K562 (cell line): ENCODE results near the gene RORB. TPM values are rescaled to one million over a fixed set of nuclear protein-coding genes. Genes with fewer than 3 reads are reported as not detected.

Experiments
- ATAC-seq: fragments of 200-7000 bp; cut with Tn5 transposase; 3 replicates; pipeline ENCODE4 v1.9.1; 2020; ENCODE audit warnings: moderate library complexity
- BruUV-seq: library from RNA; stranded (reverse); fragments of 400-500 nt; replicated peaks from 2 replicates; lab custom pipeline; 2021; lab: Mats Ljungman, UMichigan
- CTCF ChIA-PET: fragments of 300-600 bp; formaldehyde crosslinking; extraction: SDS; loops from one replicate; lab custom pipeline; 2021; ENCODE audit warnings: low intra/inter-chr PET ratio; lab: Yijun Ruan, JAX
- POLR2A ChIA-PET: fragments of 300-600, 350-650 bp; sonication (Branson Sonifier 250); formaldehyde crosslinking; extraction: SDS; loops from one replicate; lab custom pipeline; 2021; ENCODE audit warnings: antibody characterized with exemption, inconsistent platforms; lab: Yijun Ruan, JAX
- DNase-seq, 4 experiments: peaks; one replicate each; pipeline versions ENCODE4 v3.0.0 to v3.0.0-alpha.2; 2011 to 2018; ENCODE audit warnings: low spot score in 3 of 4, mixed read lengths in 3 of 4; ENCODE audit errors: extremely low read depth in 1 of 4
- FAIRE-seq: peaks from 2 replicates; lab custom pipeline; 2011; peaks lifted over from hg19 to GRCh38; lab: Jason Lieb, UNC
- H2AFZ ChIP-seq: 2 replicates; pipeline ENCODE4 v1.6.0; 2011; ENCODE audit warnings: low read depth, low read length, control low read depth, inconsistent platforms
- H3K27ac ChIP-seq: fragments of 200-600 bp; 3 replicates; pipeline ENCODE4 v1.8.0; 2011; ENCODE audit warnings: low read depth, mild to moderate bottlenecking, control low read depth, inconsistent platforms, low read length, moderate library complexity, mixed read lengths; ENCODE audit errors: extremely low read depth
- H3K27me3 ChIP-seq, 2 experiments: fragments of 300-600 bp in 1 of 2; 2 replicates in 1 of 2; 3 replicates in 1 of 2; pipeline versions ENCODE4 v1.6.0 to v1.8.0; 2011; ENCODE audit warnings: inconsistent platforms in 2 of 2, low read length in 2 of 2, mild to moderate bottlenecking in 1 of 2, mixed read lengths in 1 of 2, moderate library complexity in 1 of 2; ENCODE audit not compliant: control insufficient read depth in 2 of 2, insufficient read depth in 2 of 2
- H3K36me3 ChIP-seq: fragments of 300-600 bp; 3 replicates; pipeline ENCODE4 v1.8.0; 2011; ENCODE audit warnings: mild to moderate bottlenecking, low read length, inconsistent platforms; ENCODE audit not compliant: control insufficient read depth, insufficient read depth
- H3K4me1 ChIP-seq, 2 experiments: fragments of 200-600 bp in 1 of 2; replicated peaks in 1 of 2; 2 replicates in 1 of 2; 3 replicates in 1 of 2; pipeline versions ENCODE4 v1.5.1 to v1.8.0; 2011; ENCODE audit warnings: inconsistent platforms in 2 of 2, low read length in 2 of 2, mild to moderate bottlenecking in 1 of 2, mixed read lengths in 1 of 2, moderate library complexity in 1 of 2; ENCODE audit not compliant: control insufficient read depth in 2 of 2, insufficient read depth in 2 of 2
- H3K4me2 ChIP-seq: 2 replicates; pipeline ENCODE4 v1.6.1; 2011; ENCODE audit warnings: low read length, control low read depth, inconsistent platforms, mixed read lengths; ENCODE audit not compliant: insufficient read depth
- H3K4me3 ChIP-seq: fragments of 200-600 bp; sonication (generic), shearing (Covaris generic); 2 replicates; pipeline ENCODE4 v1.5.1; 2016; ENCODE audit warnings: control low read depth, inconsistent platforms
- H3K79me2 ChIP-seq: fragments of 200-600 bp; 3 replicates; pipeline ENCODE4 v1.8.0; 2011; ENCODE audit warnings: low read length, inconsistent platforms; ENCODE audit not compliant: control insufficient read depth, insufficient read depth
- H3K9ac ChIP-seq, 2 experiments: 2 replicates each; pipeline versions ENCODE4 v1.6.0 to v1.6.1; 2011; ENCODE audit warnings: low read depth in 2 of 2, low read length in 2 of 2, control low read depth in 1 of 2, inconsistent platforms in 1 of 2, mild to moderate bottlenecking in 1 of 2, mixed read lengths in 1 of 2; ENCODE audit not compliant: insufficient read depth in 1 of 2
- H3K9me1 ChIP-seq: one replicate; pipeline ENCODE4 v1.6.0; 2011; ENCODE audit warnings: inconsistent platforms, mild to moderate bottlenecking, low read length, moderate library complexity; ENCODE audit not compliant: control insufficient read depth, insufficient read depth
- H3K9me3 ChIP-seq: replicated peaks from 2 replicates; pipeline ENCODE4 v1.5.1; 2011; ENCODE audit warnings: low read depth, low read length, inconsistent platforms; ENCODE audit not compliant: control insufficient read depth, insufficient read depth
- H4K20me1 ChIP-seq: replicated peaks from 2 replicates; pipeline ENCODE4 v1.6.1; 2011; ENCODE audit warnings: low read length, inconsistent platforms, mixed read lengths; ENCODE audit not compliant: control insufficient read depth, insufficient read depth
- IRF9 ChIP-seq: fragments of 450-650 bp; IDR thresholded peaks from 2 replicates; pipeline ENCODE4 v1.6.1; 2016; ENCODE audit warnings: missing biosample characterization, missing genetic modification characterization
- OTX1 ChIP-seq: fragments of 450-650 bp; formaldehyde crosslinking; IDR thresholded peaks from 2 replicates; pipeline ENCODE4 v1.4.0; 2022; ENCODE audit warnings: mild to moderate bottlenecking
- RAD51 ChIP-seq: fragments of 450-650 bp; IDR thresholded peaks from 2 replicates; pipeline ENCODE4 v1.7.1; 2016; ENCODE audit warnings: low read depth, mild to moderate bottlenecking, borderline replicate concordance
- RB1 ChIP-seq: fragments of 450-650 bp; IDR thresholded peaks from 2 replicates; pipeline ENCODE4 v1.6.1; 2017; ENCODE audit warnings: low read depth, mild to moderate bottlenecking
- TCF7L2 ChIP-seq: fragments of 150-350 bp; IDR thresholded peaks from 2 replicates; pipeline ENCODE4 v1.6.1; 2016; ENCODE audit warnings: low read depth, mild to moderate bottlenecking, low read length, moderate library complexity
- THRAP3 ChIP-seq: fragments of 450-650 bp; IDR thresholded peaks from 2 replicates; pipeline ENCODE4 v1.6.1; 2016; ENCODE audit warnings: mild to moderate bottlenecking, inconsistent platforms, borderline replicate concordance
- ZNF696 ChIP-seq: fragments of 250-450 bp; sonication (Bioruptor Pico); conservative IDR thresholded peaks from 2 replicates; pipeline ENCODE4 v1.4.0; 2020; ENCODE audit warnings: mild to moderate bottlenecking, moderate library complexity
- WGBS: fragments of 100-300 bp; shearing (Covaris generic); methylation state at CpG from one replicate; pipeline ENCODE4 v1.1.6; 2016; ENCODE audit warnings: low coverage, mixed read lengths; ENCODE audit not compliant: insufficient coverage; ENCODE audit errors: missing lambda C conversion rate; 5-methylcytosine and 5-hydroxymethylcytosine counted together
- in situ Hi-C: fragments of 300-500 bp; cut with MboI; formaldehyde crosslinking; loops from 4 replicates; pipeline ENCODE4 v1.15.0; 2018; ENCODE audit warnings: inconsistent platforms, mixed read lengths
- intact Hi-C: fragments of 100-400 bp; cut with micrococcal nuclease; formaldehyde crosslinking; loops from 2 replicates; pipeline ENCODE4 v1.14.2; 2022
- polyA plus RNA-seq, 8 experiments: library from polyadenylated mRNA; depleted of rRNA in 4 of 8; stranded (reverse) in 5 of 8; unstranded in 3 of 8; fragments of >200 nt; fragmentation: Nextera tagmentation in 2 of 8; fragmentation: Illumina TruSeq in 1 of 8; extraction: Ambion mirVana in 2 of 8; extraction: Trizol in 1 of 8; gene quantifications; 2 replicates each; pipeline versions ENCODE4 v1.2.1 to v1.2.3, GENCODE V29; 2011 to 2014; ENCODE audit warnings: inconsistent platforms in 1 of 8, missing spikeins in 1 of 8
- total RNA-seq, 7 experiments: library from RNA; depleted of rRNA in 6 of 7; stranded (reverse); fragments of >200 nt in 6 of 7; fragmentation: Illumina TruSeq in 2 of 7; extraction: Trizol in 2 of 7; gene quantifications; 2 replicates each; pipeline versions ENCODE4 v1.2.1 to v1.2.3, GENCODE V29; 2011 to 2021; ENCODE audit warnings: low replicate concordance in 1 of 7

The RORB gene
- total and polyA plus RNA-seq, 9 of the 15 experiments (the other 6 are each of a cell fraction or from before 2014, with no cell fraction given): not detected

GRCh38 chr9:74498621-74499095 lies 1.5 kb downstream of the RORB start:
- FAIRE-seq: no peak
- ChIA-PET POLR2A (no interaction called here), CTCF (no interaction called here)
- no peak overlapping the region for H3K27ac ChIP-seq
- H2AFZ ChIP-seq: no peak overlapping the region
- 0% methylated on average over 7 of the region's 34 CpGs for WGBS
- TF ChIP-seq IRF9 (no peak), TCF7L2 (no peak), RAD51 (no peak), RB1 (no peak)
- no peak overlapping the region for H3K9ac ChIP-seq
- no peaks in the 10 kb centered on the region for H3K36me3 ChIP-seq
- H3K9me1 ChIP-seq: no peaks in the 10 kb centered on the region
- no TSS peak for BruUV-seq
- in situ Hi-C loops (no loop called here), intact Hi-C loops (no loop called here)
- no peak for DNase-seq
- no peaks in the 10 kb centered on the region for H3K9me3 ChIP-seq
- H3K4me2 ChIP-seq: no peak overlapping the region
- H3K4me1 ChIP-seq: peaks cover 0 to 12% of the 10 kb centered on the region in 2 experiments; a peak in 2 of 5 replicates
- H3K79me2 ChIP-seq: no peaks in the 10 kb centered on the region
- H4K20me1 ChIP-seq: no peaks in the 10 kb centered on the region
- H3K4me3 ChIP-seq: no peak overlapping the region
- H3K27me3 ChIP-seq: peaks cover 5 to 32% of the 10 kb centered on the region in 2 experiments; a peak in 3 of 5 replicates
- ATAC-seq: no peak

- POLR2A ChIA-PET: no interaction called here
- no peak overlapping the region for H3K27ac ChIP-seq
- intact Hi-C loops: no loop called here
- H3K27me3 ChIP-seq: peaks cover 5 to 32% of the 10 kb centered on the region in 2 experiments; a peak in 3 of 5 replicates
- H3K79me2 ChIP-seq: no peaks in the 10 kb centered on the region
- FAIRE-seq (no peak), DNase-seq (no peak)
- no peak overlapping the region for H3K9ac ChIP-seq
- no peaks in the 10 kb centered on the region for H3K9me3 ChIP-seq
- H3K4me1 ChIP-seq: peaks cover 0 to 12% of the 10 kb centered on the region in 2 experiments; a peak in 2 of 5 replicates
- no peak for TF ChIP-seq OTX1 (CRISPR knock-in tag)
- no peak for TF ChIP-seq ZNF696
- TF ChIP-seq THRAP3: no peak
- TF ChIP-seq, all 486 proteins: peak for 0
- 0% methylated on average over 9 of the region's 19 CpGs for WGBS
- Histone ChIP-seq H3K9me1 (no peaks in the 10 kb centered on the region), H4K20me1 (no peaks in the 10 kb centered on the region), H2AFZ (no peak overlapping the region), H3K4me2 (no peak overlapping the region), H3K36me3 (no peaks in the 10 kb centered on the region), H3K4me3 (no peak overlapping the region)
- in situ Hi-C loops: no loop called here
- CTCF ChIA-PET: no interaction called here
- BruUV-seq: no TSS peak
- no peak for ATAC-seq
Observed at GRCh38 chr9:74499111-74499601, 2.0 kb downstream of the RORB start.
